GM13976 (cell line): Measurements from ENCODE around the gene FAM25G.

Experiments used
- DNase-seq: peaks from one replicate; pipeline ENCODE4 v3.0.0; 2012; ENCODE audit warnings: low spot score
- CTCF ChIP-seq: IDR thresholded peaks from 2 replicates; pipeline ENCODE4 v1.5.1; 2012; ENCODE audit warnings: borderline replicate concordance, mild to moderate bottlenecking; ENCODE audit not compliant: insufficient read depth; ENCODE audit errors: extremely low read depth, missing control alignments, control extremely low read depth
- in situ Hi-C: fragments of 300-500 bp; cut with MboI; formaldehyde crosslinking; loops from one replicate; pipeline ENCODE4 v1.12.0; 2022; ENCODE audit warnings: low sequenced_read_pairs, mixed read lengths, inconsistent platforms; ENCODE audit not compliant: unreplicated experiment

FAM25G gene

GRCh38 chr10:47452495-47453140 lies 38.9 kb downstream of the FAM25G start:
- in situ Hi-C loops: no loop called here
- TF ChIP-seq CTCF: no peak
- peak; percentile 30 for DNase-seq

GRCh38 chr10:47451998-47452494 lies 39.5 kb downstream of the FAM25G start:
- in situ Hi-C loops: no loop called here
- peak; percentile 30 for DNase-seq
- no peak for TF ChIP-seq CTCF

GRCh38 chr10:47451273-47451997 lies 40.1 kb downstream of the FAM25G start:
- no peak for TF ChIP-seq CTCF
- peak; percentile 15 for DNase-seq
- in situ Hi-C loops: no loop called here

DNA sequence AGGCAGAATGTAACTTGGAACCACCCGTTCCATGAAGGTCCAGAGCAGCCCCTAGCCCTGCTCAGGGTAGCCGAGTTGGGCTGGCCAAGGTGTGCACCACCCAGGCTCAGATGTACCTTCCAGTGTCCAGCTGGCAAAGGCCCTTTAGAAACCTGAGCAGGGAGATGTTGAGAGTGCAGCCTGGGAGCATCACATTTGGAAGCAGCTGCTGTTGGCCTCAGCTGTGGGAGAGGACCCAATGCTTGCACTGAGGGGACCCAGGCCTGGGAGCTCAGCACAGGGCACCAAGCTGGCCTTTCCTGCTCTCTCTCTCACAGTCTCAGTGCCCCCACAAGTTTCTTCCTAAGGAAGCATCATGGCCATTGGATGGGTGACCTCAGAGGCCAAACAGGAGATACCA lies 41.1 kb downstream of the FAM25G start:
- in situ Hi-C loops: no loop called here
- no peak for DNase-seq
- TF ChIP-seq CTCF: no peak

DNA sequence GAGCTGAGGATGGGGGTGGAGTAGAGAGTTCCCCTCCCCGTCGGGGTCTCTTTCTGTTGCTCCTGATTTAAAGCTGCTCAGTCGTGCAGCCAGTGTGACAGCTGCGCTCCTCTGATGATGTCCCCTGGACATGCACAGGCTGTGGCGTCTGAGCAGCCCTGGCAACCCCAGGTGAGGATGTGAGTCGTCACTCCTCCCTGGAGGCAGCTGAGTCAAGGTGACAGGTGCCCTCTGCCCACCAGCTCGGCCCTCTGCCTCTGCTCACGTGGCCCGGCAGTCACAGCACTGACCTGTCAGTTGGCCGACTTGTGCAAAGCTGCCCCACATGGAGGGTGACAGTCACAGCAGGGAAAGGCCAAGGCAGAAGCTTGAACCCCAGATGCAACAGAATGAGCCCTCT lies 41.5 kb downstream of the FAM25G start:
- TF ChIP-seq CTCF: no peak
- no peak for DNase-seq
- in situ Hi-C loops: no loop called here

DNA sequence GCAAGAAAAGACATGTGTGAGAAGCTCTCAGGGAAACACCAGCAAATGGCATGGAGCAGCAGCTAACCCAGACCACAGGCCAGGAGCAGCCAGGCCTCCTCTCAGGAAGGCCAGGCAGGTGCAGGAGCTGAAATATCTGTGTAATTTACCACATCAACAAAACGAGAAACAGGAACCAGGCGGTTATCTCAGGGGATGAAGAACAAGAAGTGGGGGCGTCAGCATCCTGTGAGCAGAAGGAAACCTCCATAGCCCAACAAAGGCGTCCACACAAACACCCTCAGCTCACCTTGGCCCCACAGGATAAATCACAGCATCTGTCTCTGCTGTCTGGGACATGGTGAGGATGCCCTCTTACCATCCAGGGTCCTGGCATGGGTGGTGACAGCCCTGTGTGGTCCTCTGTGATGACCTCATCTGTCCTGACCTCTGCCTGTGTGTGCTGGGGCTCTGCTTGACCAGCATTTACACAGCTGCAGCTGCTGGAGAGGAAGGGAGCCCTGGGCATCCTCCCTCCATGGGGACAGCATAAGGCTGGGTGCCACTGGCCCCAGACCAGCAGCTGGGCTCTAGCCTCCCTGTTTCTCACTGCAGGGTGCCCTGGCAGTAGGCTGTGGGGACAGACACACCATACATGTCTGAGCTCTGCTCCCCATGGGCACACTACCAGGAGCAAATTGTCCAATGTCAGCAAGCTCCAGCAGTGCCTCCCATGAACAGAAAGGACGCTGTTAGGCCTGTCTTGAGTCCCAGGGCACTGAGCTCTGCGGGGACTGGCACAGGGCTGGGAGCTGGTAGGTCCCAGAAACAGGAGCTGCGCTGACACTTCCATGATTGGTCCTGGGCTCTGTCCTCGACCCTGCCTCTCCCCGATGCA lies 42.2 kb downstream of the FAM25G start:
- TF ChIP-seq CTCF: no peak
- in situ Hi-C loops: no loop called here

More for the DNA sequence above, 42.2 kb downstream of the FAM25G start:
- peak; percentile 32 for DNase-seq
